GM19455 (cell line): Measurements from ENCODE around the gene DAG1.
A peak's percentile ranks its signal among the peaks of the same experiment; 100 is the strongest.

Experiments used
- ATAC-seq: cut with Tn5 transposase; IDR thresholded peaks from one replicate; pipeline ENCODE4 v1.9.1; 2021; ENCODE audit not compliant: unreplicated experiment

Gene DAG1

DNA sequence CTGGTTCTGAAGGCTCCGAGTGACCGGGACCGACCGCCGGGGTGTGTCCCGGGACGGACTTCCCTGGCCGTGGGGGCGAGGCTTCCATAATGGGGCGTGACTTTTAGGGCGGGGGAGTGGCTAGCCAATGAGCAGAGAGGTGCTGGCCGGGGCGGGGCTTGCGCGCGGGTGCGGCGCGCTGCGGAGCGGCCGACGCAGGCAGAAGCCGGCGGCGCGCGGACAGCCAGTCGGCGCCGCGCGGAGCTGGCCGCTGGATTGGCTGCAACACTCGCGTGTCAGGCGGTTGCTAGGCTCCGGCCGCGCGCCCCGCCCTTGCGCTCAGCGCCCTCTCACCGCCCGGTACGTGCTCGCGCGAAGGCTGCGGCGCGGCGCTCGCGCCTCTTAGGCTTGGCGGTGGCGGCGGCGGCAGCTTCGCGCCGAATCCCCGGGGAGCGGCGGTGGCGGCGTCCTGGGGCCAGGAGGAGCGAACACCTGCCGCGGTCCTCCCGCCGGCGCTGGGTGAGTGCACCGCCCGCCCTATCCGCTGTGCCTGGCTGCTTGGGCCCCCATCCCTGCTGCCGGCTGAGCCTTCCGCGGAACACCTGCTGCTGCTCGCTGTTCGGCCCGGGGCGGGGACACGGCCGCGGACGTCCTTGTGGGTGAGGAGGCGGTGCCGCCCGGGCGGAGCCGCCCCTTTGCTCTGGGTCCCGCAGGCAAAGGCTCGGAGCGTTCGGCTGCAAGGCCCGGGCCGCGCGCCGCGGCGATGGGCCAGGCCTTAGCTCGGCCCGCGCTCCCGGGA lies at the start of gene DAG1:
TSS of gene DAG1 (plus strand) at position 332 of the 778 bp plus-strand sequence. CDS start 40,268 bp downstream, outside the sequence.
- peak; percentile 83 for ATAC-seq

DNA sequence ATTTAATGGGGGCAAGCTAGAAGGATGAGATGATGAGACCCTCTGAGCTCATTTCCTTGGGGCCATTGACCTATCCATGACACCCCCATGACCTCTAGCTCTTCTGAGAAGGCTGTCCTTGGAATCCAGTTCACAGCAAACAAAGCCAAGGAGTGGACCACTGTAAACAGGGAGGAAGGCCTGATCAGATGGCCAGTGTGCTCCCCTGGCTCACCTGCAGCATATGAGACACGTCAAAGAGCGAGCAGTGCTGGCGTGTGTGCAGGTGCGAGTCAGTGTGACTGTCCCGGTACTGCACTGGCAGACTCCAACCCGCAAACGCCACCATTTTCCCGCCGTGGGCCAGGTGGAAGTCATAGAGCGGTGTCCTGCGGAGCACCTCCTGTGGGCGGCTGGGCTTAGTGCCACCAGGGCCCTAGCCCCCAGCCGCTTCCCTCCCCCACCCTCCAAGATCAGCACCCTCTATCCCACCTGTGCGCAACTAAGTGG lies 48.1 kb upstream of the DAG1 start:
- no peak for ATAC-seq

DNA sequence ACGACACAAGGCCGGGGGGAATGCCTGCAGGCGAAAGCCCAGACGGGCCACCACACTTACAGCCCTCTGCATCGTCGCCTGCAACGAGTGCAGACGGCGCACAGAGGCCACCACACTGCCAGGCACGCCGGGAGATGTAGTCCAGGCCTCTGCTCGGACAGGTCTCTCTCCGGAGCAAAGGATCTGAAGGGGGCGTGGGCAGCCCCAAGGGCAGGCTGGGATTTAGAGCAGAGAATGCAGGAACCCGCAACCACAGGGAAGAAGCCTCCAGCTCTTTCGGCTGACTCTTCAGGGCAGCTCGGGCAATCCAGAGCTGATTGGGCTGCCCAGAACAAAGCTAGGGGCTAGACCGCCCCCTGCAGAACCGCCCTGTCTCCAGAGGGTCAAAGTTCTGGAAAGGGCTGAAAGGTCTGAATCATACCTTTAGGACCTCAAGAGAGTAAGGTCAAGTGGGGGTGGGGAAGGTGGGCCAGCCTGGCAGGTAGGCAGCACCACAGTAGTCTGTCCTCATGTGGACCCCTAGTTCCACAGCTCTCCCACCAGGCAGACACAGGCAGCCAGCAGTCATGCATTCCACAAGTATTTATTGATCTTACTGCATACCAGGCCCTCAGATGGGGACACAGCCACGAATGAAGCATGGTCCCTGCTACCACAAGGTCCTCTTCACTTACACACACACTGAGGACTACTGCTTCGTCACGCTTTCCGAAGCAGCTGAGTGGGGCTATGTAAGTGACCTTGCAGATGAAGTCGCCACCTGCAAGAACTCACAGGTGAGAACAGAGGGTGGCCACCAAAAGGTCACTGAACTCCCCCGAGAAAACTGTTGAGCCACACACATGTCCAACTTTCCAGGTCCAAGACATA lies 47.5 kb upstream of the DAG1 start, which contains the start of gene AMT:
TSS of gene AMT (minus strand) at position 95 of the 870 bp plus-strand sequence. CDS start at position 72, 23 bp downstream.
- ATAC-seq, result no peak

DNA sequence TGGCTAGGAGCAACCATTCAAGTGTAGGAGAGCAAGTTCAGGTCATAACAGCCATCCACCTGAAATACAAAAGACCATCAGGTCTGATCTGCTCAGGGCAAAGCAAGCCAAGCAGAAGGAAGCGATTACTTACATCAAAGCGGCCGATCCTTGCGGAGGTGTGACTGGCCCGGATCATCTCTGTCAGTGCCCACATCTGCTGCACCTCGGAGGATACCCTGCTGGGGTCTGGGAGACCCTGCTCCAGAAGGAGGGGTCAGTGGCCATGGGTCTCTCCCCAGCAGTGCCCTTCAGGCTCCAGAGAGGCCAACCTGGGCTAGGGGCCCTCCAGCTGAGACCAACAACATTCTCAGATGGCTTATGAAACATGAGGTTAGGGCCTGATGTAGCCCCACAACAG lies 45.3 kb upstream of the DAG1 start:
- ATAC-seq, result no peak

DNA sequence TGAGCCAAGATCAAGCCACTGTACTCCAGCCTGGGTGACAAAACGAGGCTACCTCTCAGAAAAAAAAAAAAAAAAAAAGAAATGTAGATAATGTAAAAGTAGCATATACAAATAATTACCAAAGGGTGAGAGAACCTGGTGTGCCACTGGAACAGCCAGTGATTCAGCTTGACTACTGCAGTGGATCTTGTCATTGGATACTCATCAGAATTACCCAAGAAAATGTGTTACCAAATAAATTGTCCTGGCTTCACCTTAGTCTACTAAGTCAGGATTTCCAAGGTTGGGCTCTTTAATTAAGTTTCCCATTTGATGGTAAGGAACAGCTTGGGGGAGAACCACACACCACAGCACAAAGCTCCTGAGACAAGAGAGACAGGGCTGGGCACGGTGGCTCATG lies 42.5 kb upstream of the DAG1 start:
- ATAC-seq, result no peak

DNA sequence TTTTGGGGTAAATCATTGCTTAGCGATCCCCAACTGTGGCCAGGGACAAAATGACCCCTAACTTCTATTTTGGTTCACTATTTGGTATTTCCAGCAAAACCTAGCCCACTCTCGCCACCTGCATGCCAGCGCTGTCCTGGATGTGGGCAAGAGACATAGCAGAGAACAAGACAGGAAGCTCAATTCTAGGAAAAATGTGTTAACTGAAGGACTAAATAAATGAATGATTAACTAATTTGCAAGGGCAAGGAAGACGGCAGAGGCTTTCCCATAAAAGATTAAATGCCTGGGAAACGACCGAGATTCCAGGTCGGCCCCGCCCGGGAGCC lies 41.4 kb upstream of the DAG1 start:
- ATAC-seq, result no peak

DNA sequence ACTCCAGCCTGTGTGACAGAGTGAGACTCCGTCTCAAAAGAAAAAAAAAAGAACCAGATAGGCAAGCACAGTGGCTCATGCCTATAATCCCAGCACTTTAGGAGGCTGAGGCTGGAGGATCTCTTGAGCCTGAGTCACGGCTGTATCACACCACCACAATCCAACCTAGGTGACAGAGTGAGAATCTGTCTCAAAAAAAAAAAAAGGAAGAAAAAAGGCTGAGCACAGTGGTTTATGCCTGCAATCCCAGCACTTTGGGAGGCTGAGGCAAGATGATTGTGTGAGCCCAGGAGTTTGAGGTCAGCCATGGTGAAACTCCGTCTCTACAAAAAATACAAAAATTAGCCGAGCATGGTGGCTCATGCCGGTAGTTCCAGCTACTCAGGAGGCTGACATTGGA lies 35.3 kb upstream of the DAG1 start:
- no peak for ATAC-seq

DNA sequence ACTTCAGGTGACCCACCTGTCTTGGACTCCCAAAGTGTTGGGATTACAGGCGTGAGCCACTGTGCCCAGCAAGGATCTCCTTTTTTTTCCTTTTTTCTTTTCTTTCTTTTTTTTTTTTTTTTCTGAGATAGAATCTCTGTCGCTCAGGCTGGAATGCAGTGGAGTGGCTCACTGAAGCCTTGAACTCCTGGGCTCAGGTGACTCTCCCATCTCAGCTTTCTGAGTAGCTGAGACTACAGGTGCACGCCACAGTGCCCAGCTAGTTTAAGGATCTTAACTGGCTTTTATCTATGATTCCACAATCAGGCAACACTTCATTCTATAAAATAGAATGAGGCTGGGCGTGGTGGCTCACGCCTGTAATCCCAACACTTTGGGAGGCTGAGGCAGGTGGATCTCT lies 24.7 kb upstream of the DAG1 start:
- ATAC-seq, result no peak

DNA sequence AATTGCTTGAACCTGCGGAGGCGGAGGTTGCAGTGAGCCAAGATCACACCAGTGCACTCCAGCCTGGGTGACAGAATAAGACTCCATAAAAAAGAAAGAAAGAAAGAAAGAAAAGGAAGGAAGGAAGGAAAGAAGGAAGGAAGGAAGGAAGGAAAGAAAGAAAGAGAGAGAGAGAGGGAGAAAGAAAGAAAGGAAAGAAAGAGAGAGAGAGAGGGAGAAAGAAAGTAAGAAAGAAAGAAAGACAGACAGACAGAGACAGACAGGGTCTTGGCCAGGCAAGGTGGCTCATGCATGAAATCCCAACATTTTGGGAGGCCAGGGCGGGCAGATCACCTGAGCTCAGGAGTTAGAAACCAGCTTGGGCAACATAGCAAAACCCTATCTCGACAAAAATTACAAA lies 16.4 kb upstream of the DAG1 start:
- no peak for ATAC-seq

DNA sequence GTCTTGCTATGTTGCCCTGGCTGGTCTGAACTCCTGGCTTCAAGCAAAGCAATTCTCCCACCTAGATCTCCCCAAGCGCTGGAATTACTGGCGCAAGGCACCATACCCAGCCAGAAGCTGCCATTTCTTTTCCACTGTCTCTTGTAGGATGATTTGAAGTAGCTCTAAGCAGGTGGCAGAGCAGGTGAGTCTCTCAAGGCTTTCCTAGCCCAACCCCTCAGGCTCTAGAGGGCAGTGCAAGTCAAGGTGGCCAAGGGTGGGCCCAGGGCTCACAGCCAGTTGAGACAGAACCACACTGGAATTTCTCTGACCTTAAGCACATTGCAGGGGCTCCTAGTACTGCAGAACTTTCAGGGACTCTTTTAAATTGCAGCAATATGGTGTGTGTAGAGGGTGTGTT lies 15.6 kb upstream of the DAG1 start:
- no peak for ATAC-seq

DNA sequence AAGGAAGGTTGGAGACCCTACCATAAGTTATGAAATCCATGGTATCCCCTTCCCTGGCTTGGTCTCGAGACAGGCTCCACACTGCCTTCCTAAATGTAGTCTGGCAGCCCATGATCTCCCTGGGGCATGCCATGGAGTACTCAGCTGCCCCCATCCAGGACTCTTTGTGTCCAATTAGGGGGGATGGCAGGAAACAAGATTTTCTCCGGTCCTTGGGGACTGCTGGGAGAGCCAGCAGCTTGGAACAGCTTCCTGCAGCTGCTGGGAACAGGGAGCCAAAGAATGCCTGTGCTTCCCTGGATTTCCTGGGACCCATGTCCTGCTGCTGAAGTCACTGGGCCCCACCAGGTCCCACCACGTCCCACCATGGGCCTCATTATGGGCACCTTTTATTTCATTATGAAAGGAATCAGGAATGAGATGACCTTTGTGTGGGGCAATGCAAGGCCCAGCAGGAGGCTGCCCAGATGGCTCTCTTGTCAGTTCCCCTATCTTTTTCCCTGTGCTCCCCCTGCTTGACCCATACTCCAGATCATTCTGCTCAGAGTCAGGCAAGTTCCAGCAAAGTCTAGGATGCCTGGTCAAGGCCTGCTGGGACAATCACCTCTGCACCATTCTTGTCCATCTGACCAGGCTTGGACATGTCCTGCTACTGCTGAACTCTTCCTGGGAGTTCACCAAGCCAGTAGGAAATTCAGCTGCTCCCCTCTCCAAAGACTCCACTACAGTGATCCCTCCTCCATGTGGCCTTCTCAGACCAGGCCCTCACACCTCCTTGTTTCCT lies 15.0 kb upstream of the DAG1 start:
- no peak for ATAC-seq

DNA sequence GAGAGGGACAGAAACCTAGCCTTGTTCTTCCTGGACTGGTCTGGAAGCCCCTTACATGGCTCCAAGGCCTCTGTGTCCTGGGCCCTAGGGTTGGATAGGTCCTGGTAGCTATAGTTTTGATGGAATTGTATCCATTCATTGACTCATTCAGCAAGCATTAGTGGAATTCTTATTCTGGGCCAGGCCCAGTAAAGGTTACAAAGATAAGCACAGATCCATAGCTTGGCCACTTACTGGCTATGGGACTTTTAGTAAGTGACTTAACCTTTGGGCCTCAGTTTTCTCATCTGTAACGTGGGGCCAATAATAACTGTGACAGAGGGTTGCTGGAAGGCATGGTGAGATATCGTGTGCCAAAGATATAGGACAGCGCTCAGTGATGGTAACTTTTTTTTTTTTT lies 13.6 kb upstream of the DAG1 start:
- ATAC-seq, result no peak

DNA sequence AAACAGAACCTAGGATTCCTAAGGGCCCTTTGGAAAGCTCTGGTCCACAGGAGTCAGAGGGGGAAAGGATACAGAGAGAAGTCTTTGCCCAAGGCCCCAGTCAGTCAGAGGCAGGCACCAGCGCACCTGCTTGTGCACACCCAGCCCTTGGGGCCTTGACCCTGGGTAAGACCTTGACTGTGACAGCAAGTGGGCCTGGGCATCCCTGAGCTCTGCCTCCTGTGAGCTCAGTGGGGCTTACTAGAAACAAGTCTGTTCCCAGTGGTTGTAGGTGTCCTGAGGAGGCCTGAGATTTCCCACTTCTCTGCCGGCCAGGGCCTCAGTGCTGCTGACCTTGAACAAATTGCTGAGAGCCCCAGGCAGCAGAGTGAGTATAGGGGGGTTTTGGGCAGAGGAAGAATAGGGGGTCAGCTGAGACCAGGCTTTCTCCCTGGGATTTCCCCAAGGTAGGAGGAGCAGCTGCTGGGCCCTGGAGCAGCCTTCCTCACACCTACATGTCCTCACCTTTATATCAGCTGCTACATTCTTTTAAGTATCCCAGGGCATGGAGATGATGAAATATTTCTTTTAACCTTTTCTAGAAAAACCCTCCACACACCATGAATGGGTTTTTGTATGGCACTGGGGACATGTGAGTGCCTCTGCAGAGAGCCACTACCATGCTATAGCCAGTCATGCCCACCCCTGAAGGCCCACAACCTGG lies 9.7 kb upstream of the DAG1 start:
- ATAC-seq, result no peak

DNA sequence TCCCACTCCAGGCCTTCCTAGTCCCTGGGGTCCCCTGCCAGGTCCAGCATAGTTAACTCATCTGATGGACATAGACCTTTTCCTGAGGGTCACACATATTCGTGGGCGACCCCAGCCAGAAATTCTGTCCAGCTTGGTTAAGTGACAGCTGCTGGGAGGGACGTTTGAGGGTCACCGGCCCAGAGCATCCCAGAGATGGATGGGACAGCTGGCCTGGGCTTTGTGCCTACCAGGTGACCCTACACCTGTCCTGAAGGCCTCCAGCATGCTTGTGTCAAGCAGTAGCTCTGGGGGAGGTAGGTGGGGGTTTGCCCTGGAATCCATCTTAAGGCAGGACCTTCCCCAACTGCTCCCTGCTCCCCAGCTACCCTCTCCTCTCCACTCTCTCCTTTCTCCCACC lies 9.1 kb upstream of the DAG1 start:
- no peak for ATAC-seq

DNA sequence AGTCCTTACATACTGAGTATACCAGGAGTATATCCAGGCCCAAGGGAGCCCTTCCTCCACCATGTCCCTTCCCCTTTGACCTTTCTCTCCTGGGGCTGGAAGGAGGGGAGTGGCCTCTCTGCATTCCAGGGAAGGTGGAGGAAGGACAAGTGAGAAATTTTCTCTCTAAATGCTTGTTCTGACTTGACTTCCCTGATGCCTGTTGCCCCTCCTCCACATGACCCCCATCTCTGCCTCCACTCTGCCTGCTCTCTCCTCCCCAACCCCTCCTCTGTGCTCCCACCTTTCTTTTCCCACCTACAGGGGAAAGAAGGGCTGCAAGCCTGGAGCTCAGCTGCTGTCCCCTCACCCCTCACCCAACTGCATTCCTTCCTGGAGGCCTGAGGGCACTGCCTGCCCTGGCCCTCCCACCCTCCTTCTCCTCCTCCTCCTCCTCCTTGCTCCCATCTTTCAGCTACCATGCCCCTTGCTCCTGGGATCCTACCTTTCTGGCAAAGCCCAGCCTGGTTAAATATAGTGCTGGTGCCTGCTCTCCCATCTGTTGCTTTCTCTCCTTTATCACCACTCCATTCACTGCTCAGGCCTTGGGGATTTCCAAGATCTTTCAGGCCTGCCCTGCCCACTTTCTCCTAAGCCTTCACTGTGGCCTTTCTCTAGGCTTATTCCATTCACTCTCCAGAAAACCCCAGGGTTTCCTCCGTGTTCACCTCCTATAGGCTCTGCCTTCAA lies 8.5 kb upstream of the DAG1 start:
- ATAC-seq, result no peak

DNA sequence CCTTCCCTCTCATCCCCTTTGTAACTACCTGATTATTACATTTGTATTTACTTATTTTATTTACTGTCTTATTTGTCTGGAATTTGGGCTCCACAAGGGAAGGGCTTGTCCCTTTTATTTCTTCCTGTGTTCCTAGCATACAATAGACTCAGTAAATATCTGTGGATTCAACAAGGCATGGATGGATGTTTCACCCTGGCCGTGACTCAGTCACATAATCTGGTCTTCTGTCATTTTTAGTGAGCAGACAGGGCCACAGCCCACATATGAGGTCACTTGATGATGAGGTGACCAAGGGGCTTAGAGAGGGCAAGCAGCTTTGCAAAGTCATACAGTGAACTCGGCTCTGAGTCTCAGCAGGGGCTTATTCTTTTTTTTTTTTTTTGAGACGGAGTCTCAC lies 7.8 kb upstream of the DAG1 start:
- no peak for ATAC-seq

DNA sequence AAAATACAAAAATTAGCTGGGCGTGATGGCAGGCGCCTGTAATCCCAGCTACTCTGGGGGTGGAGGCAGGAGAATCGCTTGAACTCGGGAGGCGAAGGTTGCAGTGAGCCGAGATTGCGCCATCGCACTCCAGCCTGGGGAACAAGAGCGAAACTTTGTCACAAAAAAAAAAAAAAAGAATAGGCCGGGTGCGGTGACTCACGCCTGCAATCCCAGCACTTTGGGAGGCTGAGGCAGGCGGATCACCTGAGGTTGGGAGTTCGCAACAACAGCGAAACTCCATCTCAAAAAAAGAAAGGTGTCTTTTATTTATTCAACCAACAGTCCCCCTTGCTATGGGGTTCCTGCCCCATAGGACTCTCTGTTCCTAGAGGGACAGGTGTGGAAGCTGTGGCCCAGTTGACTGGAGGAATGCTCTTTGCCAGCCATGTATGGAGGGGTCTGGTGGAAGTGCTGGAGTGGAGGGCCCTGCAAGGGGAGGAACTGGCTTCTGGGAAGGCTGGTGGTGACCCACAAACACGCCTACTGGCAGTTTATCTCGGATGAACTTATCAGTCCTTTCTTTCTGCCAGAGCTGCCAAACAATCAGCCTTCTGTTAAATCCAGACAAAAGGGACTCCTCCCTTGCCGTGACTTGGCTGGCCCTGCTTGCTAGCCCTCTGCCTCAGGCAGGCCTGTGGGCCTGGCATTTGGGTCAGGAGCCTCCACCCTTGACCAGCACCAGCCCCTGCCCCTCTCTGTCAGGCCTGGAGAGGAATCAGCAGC lies 4.6 kb upstream of the DAG1 start:
- no peak for ATAC-seq

DNA sequence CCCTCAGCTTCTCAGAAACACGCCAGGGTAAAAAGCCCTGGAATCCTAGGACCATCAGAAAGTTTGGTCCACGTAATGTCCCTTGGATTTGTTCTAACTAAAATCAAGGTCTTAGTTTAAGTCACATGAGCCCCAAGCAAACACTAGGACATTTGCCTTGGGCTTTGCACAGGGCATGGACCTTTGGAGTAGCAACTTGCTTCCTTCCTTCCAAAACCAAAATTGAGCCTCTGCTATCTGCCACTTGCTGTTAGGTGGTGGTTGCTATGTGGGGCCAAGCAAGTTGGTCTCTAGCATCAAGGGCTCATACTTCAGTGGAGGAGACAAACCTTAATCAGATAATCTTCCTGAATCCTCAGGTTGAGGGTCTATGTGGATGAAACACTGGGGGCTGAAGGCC lies 4.0 kb upstream of the DAG1 start:
- ATAC-seq, result no peak
